ENCODE measurements around the gene PSMD1.

DNA sequence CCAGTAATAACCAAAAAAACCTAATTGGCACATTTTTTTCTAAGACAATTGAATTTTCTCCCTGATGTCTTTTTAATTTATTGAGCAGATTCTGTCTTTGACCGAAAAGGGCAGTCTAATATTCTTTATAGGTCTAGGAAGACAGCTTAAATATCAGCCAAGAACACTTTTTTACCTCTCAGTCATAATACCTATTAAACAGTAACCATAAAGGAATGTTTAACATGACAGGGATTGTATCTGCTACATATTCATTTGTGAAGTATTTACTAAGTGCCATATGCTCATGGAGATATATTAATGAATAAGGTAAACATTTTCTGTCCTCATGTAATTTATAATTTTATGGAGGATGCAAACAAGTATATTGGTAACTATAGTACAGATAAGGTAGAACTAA lies 71.3 kb downstream of the PSMD1 start:
- TF ChIP-seq GATA3 (IDR thresholded peaks at IDR 0.05; ENCODE audit: low read depth, low read length) (no peak), GATA2 (IDR thresholded peaks at IDR 0.05; ENCODE audit: low read depth, low read length) (no peak)

All from SH-SY5Y (cell line).